WTC11 (cell line): ENCODE results near the gene FDPS.

ENCODE experiments used
- CREB1 ChIP-seq: sonication (generic); formaldehyde crosslinking; IDR thresholded peaks from 2 replicates; pipeline ENCODE4 v1.8.0; 2023; ENCODE audit warnings: mild to moderate bottlenecking, missing genetic modification reagents
- ETV6 ChIP-seq: sonication (generic); formaldehyde crosslinking; IDR thresholded peaks from 2 replicates; pipeline ENCODE4 v1.8.1; 2022; ENCODE audit warnings: mild to moderate bottlenecking, missing genetic modification reagents
- NFYB ChIP-seq: sonication (generic); formaldehyde crosslinking; conservative IDR thresholded peaks from 2 replicates; pipeline ENCODE4 v1.8.0; 2022; ENCODE audit warnings: low read depth, missing genetic modification reagents
- TF ChIP-seq, protein P1 (sequence below): fragments of 200-600 bp; IDR thresholded peaks from 2 replicates; pipeline ENCODE4 v1.8.0; 2022; ENCODE audit warnings: antibody characterized with exemption
- TF ChIP-seq, protein P2 (sequence below): sonication (generic); formaldehyde crosslinking; IDR thresholded peaks from 2 replicates; pipeline ENCODE4 v1.8.1; 2022; ENCODE audit warnings: low read depth, mild to moderate bottlenecking, moderate library complexity, missing genetic modification reagents, borderline replicate concordance
- TF ChIP-seq, protein P3 (sequence below): sonication (generic); formaldehyde crosslinking; IDR thresholded peaks from 2 replicates; pipeline ENCODE4 v1.8.1; 2023; ENCODE audit warnings: mild to moderate bottlenecking, missing genetic modification reagents, moderate library complexity
- TF ChIP-seq, protein P4 (sequence below): sonication (generic); formaldehyde crosslinking; IDR thresholded peaks from 2 replicates; pipeline ENCODE4 v1.8.1; 2022; ENCODE audit warnings: low read depth, missing genetic modification reagents, borderline replicate concordance

DNA sequence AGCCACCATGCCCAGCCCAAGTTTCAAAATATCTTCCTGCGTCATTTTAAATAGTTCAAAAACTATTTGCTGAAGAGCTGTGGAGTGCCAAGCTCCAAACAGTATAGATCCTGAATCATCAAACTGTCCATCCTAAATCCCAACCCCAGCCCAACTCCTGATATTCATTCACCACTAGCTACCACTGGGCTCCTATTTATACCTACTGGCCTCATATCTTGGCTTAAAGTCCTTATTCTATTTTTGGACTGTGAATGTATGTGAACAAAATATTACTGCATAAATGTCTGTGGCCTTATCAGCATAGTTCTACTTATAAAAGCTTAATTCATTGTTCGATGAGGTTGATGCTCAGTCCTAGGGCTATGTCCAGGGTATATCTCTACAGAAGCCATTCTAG lies 41.3 kb upstream of the FDPS start:
- TF ChIP-seq, protein P1, sequence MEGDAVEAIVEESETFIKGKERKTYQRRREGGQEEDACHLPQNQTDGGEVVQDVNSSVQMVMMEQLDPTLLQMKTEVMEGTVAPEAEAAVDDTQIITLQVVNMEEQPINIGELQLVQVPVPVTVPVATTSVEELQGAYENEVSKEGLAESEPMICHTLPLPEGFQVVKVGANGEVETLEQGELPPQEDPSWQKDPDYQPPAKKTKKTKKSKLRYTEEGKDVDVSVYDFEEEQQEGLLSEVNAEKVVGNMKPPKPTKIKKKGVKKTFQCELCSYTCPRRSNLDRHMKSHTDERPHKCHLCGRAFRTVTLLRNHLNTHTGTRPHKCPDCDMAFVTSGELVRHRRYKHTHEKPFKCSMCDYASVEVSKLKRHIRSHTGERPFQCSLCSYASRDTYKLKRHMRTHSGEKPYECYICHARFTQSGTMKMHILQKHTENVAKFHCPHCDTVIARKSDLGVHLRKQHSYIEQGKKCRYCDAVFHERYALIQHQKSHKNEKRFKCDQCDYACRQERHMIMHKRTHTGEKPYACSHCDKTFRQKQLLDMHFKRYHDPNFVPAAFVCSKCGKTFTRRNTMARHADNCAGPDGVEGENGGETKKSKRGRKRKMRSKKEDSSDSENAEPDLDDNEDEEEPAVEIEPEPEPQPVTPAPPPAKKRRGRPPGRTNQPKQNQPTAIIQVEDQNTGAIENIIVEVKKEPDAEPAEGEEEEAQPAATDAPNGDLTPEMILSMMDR: no peak
- TF ChIP-seq NFYB (no peak), ETV6 (CRISPR knock-in tag) (no peak), CREB1 (CRISPR knock-in tag) (no peak)
- TF ChIP-seq, protein P2, sequence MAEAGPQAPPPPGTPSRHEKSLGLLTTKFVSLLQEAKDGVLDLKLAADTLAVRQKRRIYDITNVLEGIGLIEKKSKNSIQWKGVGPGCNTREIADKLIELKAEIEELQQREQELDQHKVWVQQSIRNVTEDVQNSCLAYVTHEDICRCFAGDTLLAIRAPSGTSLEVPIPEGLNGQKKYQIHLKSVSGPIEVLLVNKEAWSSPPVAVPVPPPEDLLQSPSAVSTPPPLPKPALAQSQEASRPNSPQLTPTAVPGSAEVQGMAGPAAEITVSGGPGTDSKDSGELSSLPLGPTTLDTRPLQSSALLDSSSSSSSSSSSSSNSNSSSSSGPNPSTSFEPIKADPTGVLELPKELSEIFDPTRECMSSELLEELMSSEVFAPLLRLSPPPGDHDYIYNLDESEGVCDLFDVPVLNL (CRISPR knock-in tag): no peak
- TF ChIP-seq, protein P3, sequence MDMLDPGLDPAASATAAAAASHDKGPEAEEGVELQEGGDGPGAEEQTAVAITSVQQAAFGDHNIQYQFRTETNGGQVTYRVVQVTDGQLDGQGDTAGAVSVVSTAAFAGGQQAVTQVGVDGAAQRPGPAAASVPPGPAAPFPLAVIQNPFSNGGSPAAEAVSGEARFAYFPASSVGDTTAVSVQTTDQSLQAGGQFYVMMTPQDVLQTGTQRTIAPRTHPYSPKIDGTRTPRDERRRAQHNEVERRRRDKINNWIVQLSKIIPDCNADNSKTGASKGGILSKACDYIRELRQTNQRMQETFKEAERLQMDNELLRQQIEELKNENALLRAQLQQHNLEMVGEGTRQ (CRISPR knock-in tag): no peak
- TF ChIP-seq, protein P4, sequence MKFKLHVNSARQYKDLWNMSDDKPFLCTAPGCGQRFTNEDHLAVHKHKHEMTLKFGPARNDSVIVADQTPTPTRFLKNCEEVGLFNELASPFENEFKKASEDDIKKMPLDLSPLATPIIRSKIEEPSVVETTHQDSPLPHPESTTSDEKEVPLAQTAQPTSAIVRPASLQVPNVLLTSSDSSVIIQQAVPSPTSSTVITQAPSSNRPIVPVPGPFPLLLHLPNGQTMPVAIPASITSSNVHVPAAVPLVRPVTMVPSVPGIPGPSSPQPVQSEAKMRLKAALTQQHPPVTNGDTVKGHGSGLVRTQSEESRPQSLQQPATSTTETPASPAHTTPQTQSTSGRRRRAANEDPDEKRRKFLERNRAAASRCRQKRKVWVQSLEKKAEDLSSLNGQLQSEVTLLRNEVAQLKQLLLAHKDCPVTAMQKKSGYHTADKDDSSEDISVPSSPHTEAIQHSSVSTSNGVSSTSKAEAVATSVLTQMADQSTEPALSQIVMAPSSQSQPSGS: no peak
